ENCODE data around the gene COQ7.

- TF ChIP-seq NRF1 (IDR thresholded peaks at IDR 0.05; ENCODE audit: low read depth, low read length) = no peak
- no peak for TF ChIP-seq CTCF (IDR thresholded peaks at IDR 0.05)
- TF ChIP-seq REST (IDR thresholded peaks at IDR 0.05; ENCODE audit: low read depth, low read length) = no peak
- no peak for TF ChIP-seq TCF12 (IDR thresholded peaks at IDR 0.05)
- no peak for TF ChIP-seq POLR2AphosphoS5 (IDR thresholded peaks at IDR 0.05; ENCODE audit: low read depth, low read length)
- no peak for TF ChIP-seq EP300 (IDR thresholded peaks at IDR 0.05; ENCODE audit: borderline replicate concordance in 1 of 2, low read depth in 1 of 2, low read length in 1 of 2)
- TF ChIP-seq MEF2A (IDR thresholded peaks at IDR 0.05; ENCODE audit: borderline replicate concordance, low read depth) = no peak
- TF ChIP-seq SMC3 (IDR thresholded peaks at IDR 0.05; ENCODE audit: low read depth, low read length) = no peak
- TF ChIP-seq RAD21 (IDR thresholded peaks at IDR 0.05; ENCODE audit: low read length) = no peak
- no peak for TF ChIP-seq MAX (IDR thresholded peaks at IDR 0.05; ENCODE audit: low read depth)
- no peak for TF ChIP-seq USF1 (IDR thresholded peaks at IDR 0.05; ENCODE audit: borderline replicate concordance, low read depth)
- TF ChIP-seq GABPA (IDR thresholded peaks at IDR 0.05; ENCODE audit: low read depth) = no peak
These were observed 21.4 kb upstream of the COQ7 start for GRCh38 chr16:19046062-19046461.

All from SK-N-SH (cell line).